Amygdala (tissue), 56 donors: ENCODE measurements around the gene KLHL3.

Experiments
- DNase-seq, 56 donors: peaks; one replicate each; lab custom pipeline; 2025; lab: John Stamatoyannopoulos, UW

KLHL3 gene

GRCh38 chr5:137712139-137712667 lies 23.7 kb downstream of the KLHL3 start:
- no peak for DNase-seq

- DNase-seq: no peak
These were observed 25.8 kb downstream of the KLHL3 start for GRCh38 chr5:137710086-137710485.

GRCh38 chr5:137708796-137709559 lies 26.9 kb downstream of the KLHL3 start:
- no peak for DNase-seq

GRCh38 chr5:137708062-137708461 lies 27.8 kb downstream of the KLHL3 start:
- no peak for DNase-seq

- no peak for DNase-seq
These were observed 29.0 kb downstream of the KLHL3 start for GRCh38 chr5:137706841-137707240.

- DNase-seq: no peak
These were observed 30.8 kb downstream of the KLHL3 start for GRCh38 chr5:137705106-137705505.

- DNase-seq: no peak
These were observed 32.3 kb downstream of the KLHL3 start for GRCh38 chr5:137703565-137703964.

- DNase-seq: no peak
These were observed 35.6 kb downstream of the KLHL3 start for GRCh38 chr5:137700282-137700680.

GRCh38 chr5:137699336-137700281 lies 36.3 kb downstream of the KLHL3 start:
- peak in 20 of 56 donors; percentile 6 to 66 (median 21) for DNase-seq

GRCh38 chr5:137696481-137696880 lies 39.4 kb downstream of the KLHL3 start:
- DNase-seq: no peak

GRCh38 chr5:137695651-137696428 lies 40.0 kb downstream of the KLHL3 start:
- no peak for DNase-seq

- no peak for DNase-seq
These were observed 41.8 kb downstream of the KLHL3 start for GRCh38 chr5:137693951-137694721.

GRCh38 chr5:137693307-137693950 lies 42.5 kb downstream of the KLHL3 start:
- no peak for DNase-seq

- DNase-seq: no peak
These were observed 46.6 kb downstream of the KLHL3 start for GRCh38 chr5:137689306-137689705.

GRCh38 chr5:137688210-137688840 lies 47.6 kb downstream of the KLHL3 start:
- no peak for DNase-seq

GRCh38 chr5:137684761-137685160 lies 51.1 kb downstream of the KLHL3 start:
- no peak for DNase-seq

GRCh38 chr5:137681191-137681590 lies 54.7 kb downstream of the KLHL3 start:
- no peak for DNase-seq

- DNase-seq: no peak
These were observed 56.0 kb downstream of the KLHL3 start for GRCh38 chr5:137679910-137680309.

GRCh38 chr5:137679195-137679594 lies 56.7 kb downstream of the KLHL3 start:
- no peak for DNase-seq
